T-helper 1 cell (primary cell): ENCODE data around the gene MYL12B.

ENCODE experiments used
- DNase-seq, 5 donors: peaks; one replicate each; pipeline ENCODE4 v3.0.0-alpha.2; 2012 to 2020

Gene MYL12B

GRCh38 chr18:3236470-3236869, 25.5 kb upstream of the MYL12B start:
- no peak for DNase-seq

GRCh38 chr18:3238742-3239141, 23.2 kb upstream of the MYL12B start:
- DNase-seq, result no peak

GRCh38 chr18:3245185-3245564, 16.8 kb upstream of the MYL12B start:
- no peak for DNase-seq

GRCh38 chr18:3245853-3246634, 15.9 kb upstream of the MYL12B start:
- peak; percentile 57 to 90 (median 66) for DNase-seq

GRCh38 chr18:3246635-3247239, 15.2 kb upstream of the MYL12B start:
- no peak for DNase-seq

GRCh38 chr18:3247240-3248061, 14.5 kb upstream of the MYL12B start, which contains the start of gene MYL12A:
Gene MYL12A, plus strand, starts transcription at chr18:3247801. Its CDS starts 5,447 bp downstream, at chr18:3253248.
- DNase-seq, result peak; percentile 78 to 99 (median 83)

- no peak for DNase-seq
Measured at GRCh38 chr18:3248062-3248657, 13.8 kb upstream of the MYL12B start.

- peak in 1 of 5 donors; percentile 85 for DNase-seq
Measured at GRCh38 chr18:3248658-3249359, 13.1 kb upstream of the MYL12B start.

- peak in 1 of 5 donors; percentile 51 for DNase-seq
Measured at GRCh38 chr18:3250237-3251107, 11.5 kb upstream of the MYL12B start.

- DNase-seq, result no peak
Measured at GRCh38 chr18:3251249-3251962, 10.5 kb upstream of the MYL12B start.

GRCh38 chr18:3251963-3252277, 10.0 kb upstream of the MYL12B start:
- no peak for DNase-seq

GRCh38 chr18:3252843-3253242, 9.1 kb upstream of the MYL12B start:
- no peak for DNase-seq

GRCh38 chr18:3254725-3255124, 7.2 kb upstream of the MYL12B start:
- no peak for DNase-seq

- no peak for DNase-seq
Measured at GRCh38 chr18:3255611-3256165, 6.2 kb upstream of the MYL12B start.

GRCh38 chr18:3256693-3257626, 5.0 kb upstream of the MYL12B start:
- no peak for DNase-seq

GRCh38 chr18:3257627-3258120, 4.3 kb upstream of the MYL12B start:
- no peak for DNase-seq

GRCh38 chr18:3260995-3261372, 949 bp upstream of the MYL12B start:
- DNase-seq, result no peak

- DNase-seq, result peak in 4 of 5 donors; percentile 22 to 49 (median 31)
Measured at GRCh38 chr18:3262234-3263131, 550 bp downstream of the MYL12B start.
